HEK293 (cell line): ENCODE results near the gene MEOX1.
A peak's percentile ranks its signal among the peaks of the same experiment; 100 is the strongest.
"Not testable (repeated sequence)": the region's sequence is repeated elsewhere in the genome, so short reads cannot be mapped to it uniquely, and the experiment has no call there.

Experiments used
- CTCF ChIA-PET: fragments of 350-600 bp; formaldehyde crosslinking; extraction: SDS; loops from one replicate; lab custom pipeline; 2021; ENCODE audit warnings: antibody characterized with exemption; lab: Yijun Ruan, JAX
- POLR2A ChIA-PET: fragments of 300-600 bp; formaldehyde crosslinking; extraction: SDS; loops from one replicate; lab custom pipeline; 2020; ENCODE audit warnings: antibody characterized with exemption, inconsistent platforms; lab: Yijun Ruan, JAX
- H3K27ac ChIP-seq: fragments of 200-500 bp; sonication (Bioruptor generic); 2 replicates; pipeline ENCODE4 v1.5.1; 2014; ENCODE audit warnings: low read depth, low read length, control low read depth, inconsistent platforms; ENCODE audit errors: extremely low read depth
- H3K36me3 ChIP-seq, 2 experiments: fragments of 200-500 bp in 1 of 2; sonication (Bioruptor generic) in 1 of 2; 1 replicate in 1 of 2; 2 replicates in 1 of 2; pipeline ENCODE4 v1.5.1; 2014 to 2017; ENCODE audit warnings: inconsistent platforms in 2 of 2, low read length in 2 of 2; ENCODE audit not compliant: control insufficient read depth in 2 of 2, insufficient read depth in 1 of 2
- H3K4me1 ChIP-seq: fragments of 200-500 bp; sonication (Bioruptor generic); 2 replicates; pipeline ENCODE4 v1.5.1; 2014; ENCODE audit warnings: mild to moderate bottlenecking, low read length, inconsistent platforms; ENCODE audit not compliant: control insufficient read depth, insufficient read depth
- H3K4me3 ChIP-seq: 2 replicates; pipeline ENCODE4 v1.5.1; 2011; ENCODE audit warnings: low read depth, mild to moderate bottlenecking, control low read depth, low read length, moderate library complexity
- H3K9me3 ChIP-seq: fragments of 200-500 bp; sonication (Bioruptor generic); 2 replicates; pipeline ENCODE4 v1.5.1; 2014; ENCODE audit warnings: low read depth, low read length, inconsistent platforms; ENCODE audit not compliant: control insufficient read depth, insufficient read depth
- ATF2 ChIP-seq: fragments of 450-650 bp; formaldehyde crosslinking; IDR thresholded peaks from 2 replicates; pipeline ENCODE4 v1.5.1; 2016; ENCODE audit warnings: missing biosample characterization, missing genetic modification characterization, low read depth
- GFI1B ChIP-seq: fragments of 450-650 bp; formaldehyde crosslinking; IDR thresholded peaks from 2 replicates; pipeline ENCODE4 v1.5.1; 2016; ENCODE audit warnings: missing biosample characterization, missing genetic modification characterization
- GLI4 ChIP-seq: fragments of 450-650 bp; formaldehyde crosslinking; IDR thresholded peaks from 2 replicates; pipeline ENCODE4 v1.5.1; 2016; ENCODE audit warnings: missing biosample characterization, missing genetic modification characterization
- KLF16 ChIP-seq: fragments of 450-650 bp; formaldehyde crosslinking; IDR thresholded peaks from 2 replicates; pipeline ENCODE4 v1.5.1; 2017; ENCODE audit warnings: missing biosample characterization, missing genetic modification characterization
- KLF8 ChIP-seq: fragments of 450-650 bp; formaldehyde crosslinking; IDR thresholded peaks from 2 replicates; pipeline ENCODE4 v1.5.1; 2016; ENCODE audit warnings: missing biosample characterization, missing genetic modification characterization
- RBAK ChIP-seq: fragments of 450-650 bp; formaldehyde crosslinking; IDR thresholded peaks from 2 replicates; pipeline ENCODE4 v1.5.1; 2016; ENCODE audit warnings: missing biosample characterization, missing genetic modification characterization
- ZBTB21 ChIP-seq: fragments of 450-650 bp; formaldehyde crosslinking; IDR thresholded peaks from 2 replicates; pipeline ENCODE4 v1.5.1; 2017; ENCODE audit warnings: missing biosample characterization, missing genetic modification characterization
- ZBTB6 ChIP-seq: fragments of 450-650 bp; formaldehyde crosslinking; IDR thresholded peaks from 2 replicates; pipeline ENCODE4 v1.5.1; 2017; ENCODE audit warnings: missing biosample characterization, missing genetic modification characterization
- ZFHX2 ChIP-seq: fragments of 450-650 bp; formaldehyde crosslinking; conservative IDR thresholded peaks from 2 replicates; pipeline ENCODE4 v1.5.1; 2016; ENCODE audit warnings: missing biosample characterization, missing genetic modification characterization
- ZIC2 ChIP-seq: fragments of 450-650 bp; formaldehyde crosslinking; IDR thresholded peaks from 2 replicates; pipeline ENCODE4 v1.5.1; 2016; ENCODE audit warnings: missing biosample characterization, missing genetic modification characterization
- ZNF10 ChIP-seq: fragments of 450-650 bp; formaldehyde crosslinking; IDR thresholded peaks from 2 replicates; pipeline ENCODE4 v1.5.1; 2017; ENCODE audit warnings: missing biosample characterization, missing genetic modification characterization
- ZNF140 ChIP-seq: fragments of 450-650 bp; formaldehyde crosslinking; IDR thresholded peaks from 2 replicates; pipeline ENCODE4 v1.5.1; 2016; ENCODE audit warnings: missing biosample characterization, missing genetic modification characterization
- ZNF146 ChIP-seq: fragments of 450-650 bp; formaldehyde crosslinking; IDR thresholded peaks from 2 replicates; pipeline ENCODE4 v1.5.1; 2016; ENCODE audit warnings: missing biosample characterization, missing genetic modification characterization
- ZNF184 ChIP-seq: fragments of 450-650 bp; IDR thresholded peaks from 2 replicates; pipeline ENCODE4 v1.5.1; 2018; ENCODE audit warnings: missing biosample characterization, mild to moderate bottlenecking, missing genetic modification characterization
- ZNF362 ChIP-seq: fragments of 450-650 bp; formaldehyde crosslinking; IDR thresholded peaks from 2 replicates; pipeline ENCODE4 v1.5.1; 2016; ENCODE audit warnings: missing biosample characterization, missing genetic modification characterization
- ZNF366 ChIP-seq: fragments of 450-650 bp; formaldehyde crosslinking; conservative IDR thresholded peaks from 2 replicates; pipeline ENCODE4 v1.5.1; 2016; ENCODE audit warnings: missing biosample characterization, missing genetic modification characterization
- ZNF398 ChIP-seq: fragments of 450-650 bp; formaldehyde crosslinking; IDR thresholded peaks from 2 replicates; pipeline ENCODE4 v1.5.1; 2017; ENCODE audit warnings: missing biosample characterization, missing genetic modification characterization
- ZNF510 ChIP-seq: fragments of 450-650 bp; formaldehyde crosslinking; IDR thresholded peaks from 2 replicates; pipeline ENCODE4 v1.5.1; 2018; ENCODE audit warnings: mild to moderate bottlenecking, missing genetic modification characterization, missing biosample characterization; ENCODE audit not compliant: insufficient replicate concordance
- ZNF560 ChIP-seq: fragments of 450-650 bp; formaldehyde crosslinking; IDR thresholded peaks from 2 replicates; pipeline ENCODE4 v1.5.1; 2017; ENCODE audit warnings: missing biosample characterization, missing genetic modification characterization, borderline replicate concordance
- ZNF561 ChIP-seq: fragments of 450-650 bp; IDR thresholded peaks from 2 replicates; pipeline ENCODE4 v1.5.1; 2018; ENCODE audit warnings: missing biosample characterization, missing genetic modification characterization, borderline replicate concordance
- ZNF610 ChIP-seq: fragments of 450-650 bp; formaldehyde crosslinking; IDR thresholded peaks from 2 replicates; pipeline ENCODE4 v1.5.1; 2016; ENCODE audit warnings: missing biosample characterization, missing genetic modification characterization, borderline replicate concordance
- ZNF621 ChIP-seq: fragments of 450-650 bp; formaldehyde crosslinking; IDR thresholded peaks from 2 replicates; pipeline ENCODE4 v1.5.1; 2017; ENCODE audit warnings: missing biosample characterization, missing genetic modification characterization
- ZNF645 ChIP-seq: fragments of 450-650 bp; formaldehyde crosslinking; IDR thresholded peaks from 2 replicates; pipeline ENCODE4; 2016; ENCODE audit warnings: missing biosample characterization, missing genetic modification characterization
- ZXDB ChIP-seq: fragments of 450-650 bp; formaldehyde crosslinking; IDR thresholded peaks from 2 replicates; pipeline ENCODE4 v1.5.1; 2016; ENCODE audit warnings: missing biosample characterization, missing genetic modification characterization

MEOX1 gene

GRCh38 chr17:43603321-43603720, 58.4 kb downstream of the MEOX1 start:
- Histone ChIP-seq H3K4me1 (peaks cover 4% of the 10 kb centered on the region), H3K4me3 (no peak overlapping the region), H3K9me3 (no peaks in the 10 kb centered on the region), H3K27ac (no peak overlapping the region), H3K36me3 (no peaks in the 10 kb centered on the region)
- ChIA-PET CTCF (interaction anchor here (3.6 kb wide), 1 partner anchor 26 kb away, joined by 21 read pairs; no protein-coding TSS in a partner anchor), POLR2A (interaction anchor here (0.7 kb wide), 1 partner anchor 204 kb away, joined by 3 read pairs; no protein-coding TSS in a partner anchor)
- TF ChIP-seq ZNF560 (tag by site-specific recombination): no peak
- TF ChIP-seq ZNF645 (tag by site-specific recombination): no peak
- no peak for TF ChIP-seq KLF16 (tag by site-specific recombination)
- no peak for TF ChIP-seq ZNF510 (tag by site-specific recombination)
- TF ChIP-seq GLI4 (tag by site-specific recombination): no peak
- TF ChIP-seq ZBTB6: no peak
- no peak for TF ChIP-seq RBAK (tag by site-specific recombination)

- CTCF ChIA-PET: interaction anchor here (3.6 kb wide), 1 partner anchor 26 kb away, joined by 21 read pairs; no protein-coding TSS in a partner anchor
- H3K27ac ChIP-seq, H3K4me1 ChIP-seq, POLR2A ChIA-PET, H3K36me3 ChIP-seq, H3K4me3 ChIP-seq, H3K9me3 ChIP-seq: not testable (repeated sequence)
Measured at GRCh38 chr17:43602556-43602955, 59.2 kb downstream of the MEOX1 start.

- Histone ChIP-seq H3K4me3 (no peak overlapping the region), H3K36me3 (no peaks in the 10 kb centered on the region), H3K9me3 (no peaks in the 10 kb centered on the region), H3K27ac (no peak overlapping the region), H3K4me1 (peaks cover 4% of the 10 kb centered on the region)
- ChIA-PET CTCF (interaction anchor here (0.6 to 1.3 kb wide), 6 partner anchors 22 to 661 kb away, joined by 3 to 6 read pairs (median 3); no protein-coding TSS in a partner anchor), POLR2A (interaction anchor here (0.7 to 1.2 kb wide), 4 partner anchors 9 to 604 kb away, joined by 3 read pairs; no protein-coding TSS in a partner anchor)
- no peak for TF ChIP-seq ZNF362
- TF ChIP-seq ZNF146 (tag by site-specific recombination): no peak
- TF ChIP-seq ZBTB21 (tag by site-specific recombination): peak; percentile 74
- peak; percentile 62 for TF ChIP-seq ZIC2 (tag by site-specific recombination)
- no peak for TF ChIP-seq ZXDB (tag by site-specific recombination)
- TF ChIP-seq ZNF610 (tag by site-specific recombination): no peak
- no peak for TF ChIP-seq GFI1B (tag by site-specific recombination)
- TF ChIP-seq ZFHX2 (tag by site-specific recombination): no peak
- peak; percentile 95 for TF ChIP-seq ATF2 (tag by site-specific recombination)
- no peak for TF ChIP-seq ZNF561 (tag by site-specific recombination)
- peak; percentile 26; the same call in 1 of the 2 replicates for TF ChIP-seq ZNF366
- TF ChIP-seq ZNF10 (tag by site-specific recombination): peak; percentile 59; the same call in 1 of the 2 replicates
- no peak for TF ChIP-seq ZNF140 (tag by site-specific recombination)
- 0 out of 2 replicates have a peak, but pooled peaks have one; percentile 8 for TF ChIP-seq ZNF184 (tag by site-specific recombination)
- TF ChIP-seq ZNF621 (tag by site-specific recombination): no peak
- peak; percentile 56; the same call in 1 of the 2 replicates for TF ChIP-seq ZNF398 (tag by site-specific recombination)
- TF ChIP-seq KLF8 (tag by site-specific recombination): 0 out of 2 replicates have a peak, but pooled peaks have one; percentile 17
Measured at GRCh38 chr17:43601280-43602039, 60.3 kb downstream of the MEOX1 start.
